Measurements from ENCODE around the gene NPB.

GRCh38 chr17:81916234-81917001 is 14.4 kb downstream of the NPB start:
- TF ChIP-seq SPI1 (IDR thresholded peaks at IDR 0.05; ENCODE audit: low read depth, low read length) = no peak
- TF ChIP-seq POLR2A (IDR thresholded peaks at IDR 0.05; ENCODE audit: low read depth, low read length) = no peak
- no peak for TF ChIP-seq TAF1 (IDR thresholded peaks at IDR 0.05; ENCODE audit: low read depth, low read length)
- no peak for TF ChIP-seq POLR2AphosphoS5 (IDR thresholded peaks at IDR 0.05; ENCODE audit: low read depth, low read length)
- TF ChIP-seq POU2F2 (IDR thresholded peaks at IDR 0.05; ENCODE audit: low read depth, low read length) = no peak
- no peak for TF ChIP-seq PAX5 (IDR thresholded peaks at IDR 0.05; ENCODE audit: insufficient read depth, low read length, severe bottlenecking)
